Measurements from ENCODE around the gene FTL. TPM values are rescaled to one million over a fixed set of nuclear protein-coding genes. Genes with fewer than 3 reads are reported as not detected.

Gene FTL
- total RNA-seq, 2 experiments from 2014 or later, result 1,380 to 1,403 TPM

- CTCF ChIA-PET, result interaction anchor here (1.3 to 2.6 kb wide), 2 partner anchors 14 to 21 kb away, joined by 4 to 14 read pairs; partner anchors contain the start of genes GYS1 and RUVBL2
- DNase-seq (no peak), ATAC-seq (no peak)
- H3K9me3 Mint-ChIP-seq (ENCODE audit: low read depth), result no peaks in the 10 kb centered on the region
- no peak overlapping the region for H3K4me3 Mint-ChIP-seq
- no peak overlapping the region for H3K27ac Mint-ChIP-seq
- peaks cover 14% of the 10 kb centered on the region for H3K4me1 Mint-ChIP-seq
- H3K27me3 Mint-ChIP-seq, result peaks cover 4% of the 10 kb centered on the region
- peaks cover 11% of the 10 kb centered on the region for H3K36me3 Mint-ChIP-seq
Measured at GRCh38 chr19:49014123-49014869, 49.2 kb downstream of the FTL start.

- peaks cover 6% of the 10 kb centered on the region for H3K27me3 Mint-ChIP-seq
- no peak overlapping the region for H3K27ac Mint-ChIP-seq
- peaks cover 15% of the 10 kb centered on the region for H3K4me1 Mint-ChIP-seq
- CTCF ChIA-PET, result no interaction called here
- ATAC-seq (no peak), DNase-seq (no peak)
- H3K36me3 Mint-ChIP-seq, result peaks cover 9% of the 10 kb centered on the region
- H3K9me3 Mint-ChIP-seq (ENCODE audit: low read depth), result no peaks in the 10 kb centered on the region
- H3K4me3 Mint-ChIP-seq, result no peak overlapping the region
Measured at GRCh38 chr19:49014870-49015255, 49.8 kb downstream of the FTL start.

- no peak for DNase-seq
- Mint-ChIP-seq H3K27ac (no peak overlapping the region), H3K27me3 (peaks cover 14% of the 10 kb centered on the region), H3K4me3 (no peak overlapping the region), H3K4me1 (peaks cover 26% of the 10 kb centered on the region), H3K36me3 (peaks cover 6% of the 10 kb centered on the region), H3K9me3 (ENCODE audit: low read depth) (no peaks in the 10 kb centered on the region)
- CTCF ChIA-PET, result interaction anchor here (1.2 kb wide), 1 partner anchor 23 kb away, joined by 3 read pairs; the partner anchor contains the start of genes GYS1 and RUVBL2
- ATAC-seq, result no peak
Measured at GRCh38 chr19:49016067-49016839, 51.1 kb downstream of the FTL start.

Small RNA genes within 50 kb of the gene (microRNA-seq; reads per million reads assigned to microRNA genes)
- not detected for gene MIR6798

Other genes with a start within 250 kb of the FTL start
- gene MAMSTR, start 245.6 kb upstream of the FTL start, total RNA-seq, result 1 to 10 TPM; 1.0 to 1.1 TPM
- gene RASIP1, start 224.7 kb upstream of the FTL start, total RNA-seq, result not detected
- not detected for gene IZUMO1, start 218.4 kb upstream of the FTL start, total RNA-seq
- gene FUT1, start 212.7 kb upstream of the FTL start, total RNA-seq, result under 1 TPM; 0.06 to 0.09 TPM
- not detected for gene FGF21, start 209.8 kb upstream of the FTL start, total RNA-seq
- gene BCAT2, start 154.3 kb upstream of the FTL start, total RNA-seq, result 10 to 100 TPM; 46.7 to 54.6 TPM
- under 1 TPM; 0.38 to 0.59 TPM for gene HSD17B14, start 128.8 kb upstream of the FTL start, total RNA-seq
- 1 to 10 TPM; 2.2 to 5.6 TPM for gene PLEKHA4, start 96.7 kb upstream of the FTL start, total RNA-seq
- gene PPP1R15A, start 92.9 kb upstream of the FTL start, total RNA-seq, result 10 to 100 TPM; 32.1 to 89.7 TPM
- under 1 TPM in 1 of 2 experiments, not detected in 1; 0.47 TPM for gene TULP2, start 66.6 kb upstream of the FTL start, total RNA-seq
- 100 to 1,000 TPM; 185 to 226 TPM for gene NUCB1, start 65.0 kb upstream of the FTL start, total RNA-seq
- gene DHDH, start 31.6 kb upstream of the FTL start, total RNA-seq, result 1 to 10 TPM in 1 of 2 experiments, under 1 TPM in 1; 0.96 to 1.1 TPM
- 100 to 1,000 TPM; 359 to 377 TPM for gene BAX, start 10.4 kb upstream of the FTL start, total RNA-seq
- gene GYS1, start 28.0 kb downstream of the FTL start, total RNA-seq, result 10 to 100 TPM; 44.0 to 65.5 TPM
- 100 to 1,000 TPM; 124 to 125 TPM for gene RUVBL2, start 28.6 kb downstream of the FTL start, total RNA-seq
- not detected for gene LHB, start 51.8 kb downstream of the FTL start, total RNA-seq
- not detected for gene CGB3, start 59.0 kb downstream of the FTL start, total RNA-seq
- gene CGB2, start 66.6 kb downstream of the FTL start, total RNA-seq, result not detected
- gene CGB1, start 71.6 kb downstream of the FTL start, total RNA-seq, result not detected
- not detected for gene CGB5, start 78.5 kb downstream of the FTL start, total RNA-seq
- not detected for gene CGB8, start 83.8 kb downstream of the FTL start, total RNA-seq
- not detected for gene CGB7, start 92.4 kb downstream of the FTL start, total RNA-seq
- gene NTF4, start 99.5 kb downstream of the FTL start, total RNA-seq, result not detected
- gene KCNA7, start 107.4 kb downstream of the FTL start, total RNA-seq, result not detected
- 100 to 1,000 TPM; 222 to 224 TPM for gene SNRNP70, start 120.1 kb downstream of the FTL start, total RNA-seq
- gene LIN7B, start 149.1 kb downstream of the FTL start, total RNA-seq, result 1 to 10 TPM; 3.3 to 5.7 TPM
- 1 to 10 TPM; 1.6 to 1.8 TPM for gene C19orf73, start 153.8 kb downstream of the FTL start, total RNA-seq
- gene PPFIA3, start 154.2 kb downstream of the FTL start, total RNA-seq, result 1 to 10 TPM; 1.7 to 3.6 TPM
- not detected for gene HRC, start 190.1 kb downstream of the FTL start, total RNA-seq
- gene TRPM4, start 192.5 kb downstream of the FTL start, total RNA-seq, result under 1 TPM in 1 of 2 experiments, not detected in 1; 0.14 TPM